ENCODE data around the gene EAF1.

- TF ChIP-seq CTCF (IDR thresholded peaks at IDR 0.05) = no peak
- TF ChIP-seq POLR2A (IDR thresholded peaks at IDR 0.05) = no peak
Measured at GRCh38 chr3:15471861-15472260, 44.5 kb downstream of the EAF1 start.
